G401.6 (cell line): Measurements from ENCODE around the gene FAM98B.

ENCODE experiments used
- FAIRE-seq: peaks from 2 replicates; lab custom pipeline; 2012; peaks lifted over from hg19 to GRCh38; lab: Jason Lieb, UNC

Gene FAM98B

GRCh38 chr15:38508647-38509046 lies 54.7 kb downstream of the FAM98B start:
- no peak for FAIRE-seq

DNA sequence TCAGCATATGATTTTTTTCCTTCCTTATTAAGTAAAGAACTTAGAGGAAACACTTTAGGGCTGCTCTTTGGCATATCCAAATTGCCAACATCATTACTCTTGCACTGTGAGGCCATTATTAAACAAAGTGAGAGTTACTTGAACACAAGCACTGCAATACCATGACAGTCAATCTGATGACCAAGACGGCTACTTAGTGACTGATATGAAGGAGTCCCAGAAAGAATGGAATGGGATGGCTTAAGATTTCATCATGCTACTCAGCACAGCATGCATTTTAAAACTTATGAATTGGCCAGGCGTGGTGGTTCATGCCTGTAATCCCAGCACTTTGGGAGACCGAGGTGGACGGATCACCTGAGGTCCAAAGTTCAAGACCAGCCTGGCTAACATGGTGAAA lies 55.2 kb downstream of the FAM98B start:
- FAIRE-seq, result no peak

- no peak for FAIRE-seq
These were observed 59.0 kb downstream of the FAM98B start for GRCh38 chr15:38512901-38513300.

GRCh38 chr15:38514601-38515000 lies 60.7 kb downstream of the FAM98B start:
- FAIRE-seq, result no peak

DNA sequence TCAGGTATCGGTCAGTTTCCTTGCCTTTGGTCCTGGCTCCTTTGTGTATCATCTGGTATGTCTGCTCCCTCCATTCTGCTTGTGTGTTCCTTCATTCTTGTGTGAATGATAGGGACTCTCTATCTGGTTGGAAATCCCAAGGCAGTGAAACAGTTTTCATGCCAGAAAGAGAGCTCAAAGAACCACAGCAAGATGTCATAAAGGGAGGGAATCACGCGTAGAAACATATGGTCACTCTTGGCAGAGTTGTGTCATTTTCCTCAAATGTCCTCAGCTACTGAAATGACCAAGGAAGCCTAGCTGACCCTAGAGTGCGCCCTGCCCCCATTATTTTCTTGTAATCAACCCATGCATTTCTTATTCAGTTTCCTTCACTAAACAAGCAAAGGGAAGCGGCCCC lies 62.7 kb downstream of the FAM98B start:
- FAIRE-seq, result no peak

DNA sequence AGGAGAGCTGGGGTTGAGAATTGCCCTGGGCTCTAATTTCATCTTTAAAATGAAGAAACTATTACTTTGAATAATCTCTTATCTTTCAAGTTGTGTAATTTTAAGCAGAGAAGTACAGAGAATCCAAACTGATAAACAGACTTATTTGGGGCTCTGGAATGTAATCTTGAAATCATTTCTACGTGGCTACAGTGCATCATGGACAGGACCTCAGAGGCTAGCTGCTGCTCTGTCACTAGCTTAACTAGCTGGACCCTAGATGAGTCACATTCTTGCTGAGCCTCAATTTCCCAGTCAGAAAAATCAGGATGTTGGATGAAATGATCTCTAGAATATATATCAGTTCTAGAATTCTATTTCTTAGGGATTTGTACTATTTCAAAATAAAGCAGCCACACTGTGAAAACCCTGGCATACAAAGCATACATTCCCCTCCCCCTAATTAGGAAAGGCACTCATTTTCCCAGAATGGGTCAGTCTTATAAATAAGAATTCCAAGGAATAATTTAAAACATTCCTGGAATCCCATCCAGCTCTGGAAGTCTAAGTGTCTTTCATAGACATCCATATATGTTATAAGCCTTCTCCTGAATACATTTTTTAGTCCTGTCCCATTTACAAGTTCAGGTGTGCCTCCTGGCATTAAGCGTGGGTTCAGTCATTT lies 63.5 kb downstream of the FAM98B start:
- no peak for FAIRE-seq

- no peak for FAIRE-seq
These were observed 64.2 kb downstream of the FAM98B start for GRCh38 chr15:38518084-38518483.

DNA sequence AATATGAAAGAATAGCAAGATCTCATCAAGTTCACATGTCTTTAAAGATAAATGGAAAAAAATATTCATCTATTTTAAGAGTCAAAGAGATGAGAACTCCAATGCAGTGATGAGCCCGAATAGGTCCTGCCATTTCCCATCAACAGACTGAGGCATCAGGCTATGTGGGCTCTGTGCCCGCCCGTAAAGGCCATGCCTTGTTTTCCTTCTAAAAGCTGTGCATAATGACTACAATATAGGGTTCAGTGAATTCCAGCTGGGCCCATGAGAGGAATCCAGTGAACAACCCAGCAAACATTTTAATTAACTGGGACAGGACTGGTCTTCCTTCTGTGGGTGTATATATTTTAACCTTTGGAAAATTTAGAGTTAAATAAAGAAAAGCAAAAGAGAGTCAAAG lies 66.1 kb downstream of the FAM98B start:
- no peak for FAIRE-seq

DNA sequence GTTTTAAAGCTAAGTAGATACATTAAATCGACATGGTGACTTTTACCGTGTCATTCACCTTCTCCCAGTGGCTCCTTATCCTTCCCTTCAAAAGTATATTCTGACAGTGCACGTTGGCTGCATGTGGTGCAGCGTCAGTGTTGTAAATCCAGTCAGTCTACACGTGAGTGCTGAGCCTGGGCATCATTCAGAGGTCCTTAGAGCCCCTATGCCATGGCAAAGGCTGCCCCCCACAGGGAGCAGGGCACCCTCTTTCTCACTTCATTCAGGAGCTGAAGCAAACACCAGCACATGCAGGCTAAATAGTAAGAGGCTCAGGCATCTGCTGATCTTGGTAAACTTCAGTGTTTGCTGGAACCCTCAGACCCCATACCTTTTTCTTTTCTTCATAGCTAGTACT lies 67.4 kb downstream of the FAM98B start:
- FAIRE-seq, result no peak

- FAIRE-seq, result no peak
These were observed 69.0 kb downstream of the FAM98B start for GRCh38 chr15:38522922-38523321.

DNA sequence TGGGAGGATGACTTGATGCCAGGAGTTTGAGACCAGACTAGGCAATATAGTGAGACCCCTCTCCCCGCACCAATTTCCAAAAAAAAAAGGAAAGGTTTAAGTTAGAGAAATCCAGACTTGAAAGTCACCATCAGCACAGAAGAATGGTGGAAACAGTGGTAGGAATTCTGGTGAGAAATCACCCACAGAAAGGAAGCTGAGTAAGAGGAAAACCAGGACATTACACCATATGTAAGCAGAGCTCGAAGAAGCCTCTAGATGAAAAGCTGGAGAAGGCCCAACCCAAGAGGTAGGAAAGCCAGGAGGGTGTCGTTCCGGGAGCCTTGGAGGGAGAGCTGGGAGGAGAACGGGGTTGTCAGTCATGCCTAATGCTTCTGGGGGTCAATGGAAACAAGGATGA lies 70.2 kb downstream of the FAM98B start:
- FAIRE-seq, result no peak

GRCh38 chr15:38525489-38525888 lies 71.6 kb downstream of the FAM98B start:
- FAIRE-seq, result no peak

DNA sequence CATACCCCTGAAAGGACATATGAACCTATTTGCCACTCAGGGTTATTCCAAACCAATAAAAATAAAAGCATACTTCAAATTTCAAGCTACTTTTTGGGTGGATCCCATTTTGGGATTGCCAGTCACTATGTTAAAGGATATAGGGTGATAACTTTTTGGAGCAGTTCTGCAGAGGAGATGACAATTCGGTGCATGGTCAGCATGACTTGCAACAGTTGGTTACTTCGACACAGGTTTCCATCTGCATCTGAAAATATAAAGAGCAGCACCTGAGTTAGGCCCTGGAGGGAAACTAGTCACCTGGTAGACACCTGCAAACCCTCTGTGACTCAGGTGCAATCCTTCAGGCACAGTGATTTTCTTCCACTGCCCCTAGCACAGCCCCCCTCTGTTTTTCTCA lies 72.2 kb downstream of the FAM98B start:
- FAIRE-seq, result no peak

GRCh38 chr15:38528294-38528693 lies 74.4 kb downstream of the FAM98B start:
- FAIRE-seq, result no peak

- no peak for FAIRE-seq
These were observed 76.2 kb downstream of the FAM98B start for GRCh38 chr15:38530113-38530512.

DNA sequence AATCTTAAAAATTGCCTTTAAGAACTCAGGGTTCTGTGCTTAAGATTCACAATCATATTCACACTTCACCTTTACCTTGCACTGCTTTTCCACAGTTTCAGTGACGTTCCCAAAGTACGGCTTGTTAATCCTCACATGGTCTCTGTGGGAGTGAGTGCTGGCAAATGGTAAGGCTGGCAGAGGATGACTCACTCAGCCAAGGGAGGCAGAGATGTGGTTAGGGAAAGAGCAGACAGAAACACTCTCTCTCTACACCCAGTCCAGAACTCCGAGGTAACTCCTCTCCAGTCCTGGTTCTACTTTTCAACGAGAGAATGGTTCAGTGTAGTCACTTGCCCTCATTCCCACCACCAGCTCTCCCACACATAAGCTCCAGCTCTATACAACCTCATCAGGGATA lies 77.6 kb downstream of the FAM98B start:
- FAIRE-seq, result no peak

DNA sequence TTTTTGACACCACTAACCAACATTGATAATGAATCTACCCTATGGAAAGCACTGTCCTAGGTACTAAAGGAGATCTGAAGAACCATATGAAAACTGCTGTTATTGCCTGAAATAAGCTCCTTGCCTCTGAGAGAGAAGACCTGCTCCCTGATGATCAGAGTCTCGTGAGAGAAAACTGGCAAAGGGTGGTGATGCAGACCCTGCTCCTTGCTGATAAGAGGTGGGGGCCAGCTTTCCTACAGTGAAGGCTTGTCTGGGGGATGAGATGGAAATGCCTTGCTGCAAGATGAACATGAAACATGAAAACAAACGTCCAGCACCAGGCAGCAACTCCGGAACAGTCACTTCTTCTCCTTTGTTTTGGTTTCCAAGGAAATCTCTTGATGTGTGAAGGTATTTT lies 78.8 kb downstream of the FAM98B start:
- no peak for FAIRE-seq

DNA sequence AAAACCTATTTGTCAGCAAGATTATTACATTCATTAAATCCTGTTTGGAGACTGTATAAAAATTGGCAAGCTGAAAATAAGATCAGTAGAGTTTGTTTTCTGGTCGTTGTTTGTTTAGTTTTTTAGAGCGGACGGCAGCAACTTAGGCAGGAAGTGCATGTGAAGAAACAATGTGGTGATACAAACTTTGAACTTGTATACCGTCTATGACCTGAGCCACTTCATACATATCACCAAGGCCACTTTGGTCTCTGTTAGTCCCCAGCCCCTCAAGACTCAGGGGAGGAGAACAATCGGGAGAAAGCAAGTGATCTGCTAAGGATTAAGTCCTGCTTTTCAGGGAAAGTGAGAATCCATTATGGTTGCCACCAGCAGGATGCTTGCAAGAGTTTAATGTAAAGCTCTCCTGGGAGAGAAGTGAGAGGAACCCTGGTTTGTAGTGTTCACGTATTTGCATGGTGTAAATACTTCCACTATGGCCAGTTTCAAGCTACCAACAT lies 79.5 kb downstream of the FAM98B start:
- no peak for FAIRE-seq

DNA sequence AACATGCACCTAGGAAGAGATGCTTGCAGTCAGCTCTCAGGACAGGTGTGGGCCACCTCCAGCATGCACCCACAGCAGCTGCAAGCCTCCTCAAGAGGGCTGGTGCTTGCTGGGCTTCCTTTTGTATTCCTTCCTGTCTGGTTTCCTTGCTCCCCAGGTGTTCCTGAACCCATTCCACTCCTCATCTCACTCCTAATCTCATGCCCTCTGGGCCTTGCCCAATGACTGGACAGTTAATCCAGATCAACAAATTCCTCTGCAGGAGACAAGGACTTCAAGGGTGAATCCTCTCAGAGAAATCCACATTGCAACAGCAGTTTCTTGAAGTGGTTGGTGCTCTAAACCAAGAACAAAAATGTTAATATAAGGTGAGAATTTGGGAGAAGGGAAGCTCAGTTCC lies 80.0 kb downstream of the FAM98B start:
- FAIRE-seq, result no peak

GRCh38 chr15:38534691-38535090 lies 80.8 kb downstream of the FAM98B start:
- FAIRE-seq, result no peak

GRCh38 chr15:38535491-38536200 lies 81.7 kb downstream of the FAM98B start:
- no peak for FAIRE-seq

- no peak for FAIRE-seq
These were observed 82.3 kb downstream of the FAM98B start for GRCh38 chr15:38536201-38536676.
